AG04449 (cell line): Measurements from ENCODE around the gene PARD3B.

Source experiments
- CTCF ChIA-PET: fragments of 350-600 bp; formaldehyde crosslinking; extraction: SDS; loops from one replicate; lab custom pipeline; 2021; ENCODE audit warnings: antibody characterized with exemption; lab: Yijun Ruan, JAX
- POLR2A ChIA-PET: fragments of 400-600, 350-600 bp; formaldehyde crosslinking; extraction: SDS; loops from one replicate; lab custom pipeline; 2020; ENCODE audit warnings: antibody characterized with exemption, inconsistent platforms; lab: Yijun Ruan, JAX
- DNase-seq: peaks from one replicate; pipeline ENCODE4 v3.0.0-alpha.2; 2010; ENCODE audit warnings: low read depth, low spot score
- H3K4me3 ChIP-seq: 2 replicates; pipeline ENCODE4 v1.5.1; 2011; ENCODE audit warnings: low read depth, mild to moderate bottlenecking, control low read depth, low read length
- CTCF ChIP-seq: IDR thresholded peaks from one replicate; pipeline ENCODE4 v1.5.1; 2011; ENCODE audit warnings: mild to moderate bottlenecking, moderate library complexity, low read length, control low read depth, inconsistent platforms; ENCODE audit not compliant: insufficient read depth; ENCODE audit errors: missing control alignments

PARD3B gene

GRCh38 chr2:205043285-205043684 lies 498.0 kb downstream of the PARD3B start:
- TF ChIP-seq CTCF, result no peak

GRCh38 chr2:205045706-205046105 lies 500.4 kb downstream of the PARD3B start:
- CTCF ChIA-PET, result no interaction called here
- no peak overlapping the region for H3K4me3 ChIP-seq
- DNase-seq, result no peak
- no peak for TF ChIP-seq CTCF
- POLR2A ChIA-PET, result no interaction called here

More at GRCh38 chr2:205043285-205043684, 498.0 kb downstream of the PARD3B start:
- POLR2A ChIA-PET, result no interaction called here
- CTCF ChIA-PET, result no interaction called here
- H3K4me3 ChIP-seq, result no peak overlapping the region
- no peak for DNase-seq

GRCh38 chr2:205047273-205047839 lies 502.1 kb downstream of the PARD3B start:
- ChIA-PET CTCF (no interaction called here), POLR2A (no interaction called here)
- TF ChIP-seq CTCF, result no peak
- DNase-seq, result no peak
- no peak overlapping the region for H3K4me3 ChIP-seq

GRCh38 chr2:205051417-205051816 lies 506.1 kb downstream of the PARD3B start:
- ChIA-PET POLR2A (no interaction called here), CTCF (interaction anchor here (0.9 kb wide), 1 partner anchor 9 kb away, joined by 3 read pairs; no protein-coding TSS in a partner anchor)
- H3K4me3 ChIP-seq, result no peak overlapping the region
- peak; percentile 12 for TF ChIP-seq CTCF
- DNase-seq, result no peak

GRCh38 chr2:205052781-205053180 lies 507.5 kb downstream of the PARD3B start:
- DNase-seq, result no peak
- ChIA-PET POLR2A (no interaction called here), CTCF (no interaction called here)
- no peak for TF ChIP-seq CTCF
- no peak overlapping the region for H3K4me3 ChIP-seq

- DNase-seq, result no peak
- no peak for TF ChIP-seq CTCF
- CTCF ChIA-PET, result no interaction called here
- no peak overlapping the region for H3K4me3 ChIP-seq
- POLR2A ChIA-PET, result no interaction called here
Measured at GRCh38 chr2:205053827-205054410, 508.6 kb downstream of the PARD3B start.
